ENCODE data around the gene ZXDC. TPM values are rescaled to one million over a fixed set of nuclear protein-coding genes. Genes with fewer than 3 reads are reported as not detected.

ZXDC gene
- total RNA-seq, 1 experiment from 2014 or later: 61.1 TPM

- ChIA-PET CTCF (no interaction called here), POLR2A (ENCODE audit: low non-redundant PET) (no interaction called here)
- no TSS peak for BruUV-seq (replicated peaks)
- H3K27ac ChIP-seq (ENCODE audit: low read depth, low read length, poor library complexity, severe bottlenecking): no peak overlapping the region
- no peaks in the 10 kb centered on the region for H3K27me3 ChIP-seq (replicated peaks; ENCODE audit: insufficient read depth, low read depth, low read length, poor library complexity)
- no peak overlapping the region for H3K4me3 ChIP-seq (ENCODE audit: low read depth, low read length, poor library complexity, severe bottlenecking)
- no peak for TF ChIP-seq EZH2 (IDR thresholded peaks at IDR 0.05; ENCODE audit: borderline replicate concordance, low read depth, low read length, poor library complexity, severe bottlenecking)
- no peak for TF ChIP-seq CTCF (conservative IDR thresholded peaks at IDR 0.05; ENCODE audit: low read depth, low read length)
- H3K4me1 ChIP-seq (ENCODE audit: insufficient read depth, low read length, poor library complexity, severe bottlenecking): no peaks in the 10 kb centered on the region
- no peaks in the 10 kb centered on the region for H3K9me3 ChIP-seq (ENCODE audit: low read depth, low read length, poor library complexity, severe bottlenecking)
- peaks cover 100% of the 10 kb centered on the region for H3K36me3 ChIP-seq (ENCODE audit: insufficient read depth, low read length, poor library complexity, severe bottlenecking)
- intact Hi-C loops (cut with micrococcal nuclease; ENCODE audit: unreplicated experiment): no loop called here
- no peak for DNase-seq (ENCODE audit: low spot score)
Observed at GRCh38 chr3:126465928-126466544, 9.7 kb downstream of the ZXDC start.

GRCh38 chr3:126464997-126465396 is 10.7 kb downstream of the ZXDC start:
- H3K4me3 ChIP-seq (ENCODE audit: low read depth, low read length, poor library complexity, severe bottlenecking): no peak overlapping the region
- no TSS peak for BruUV-seq (replicated peaks)
- POLR2A ChIA-PET (ENCODE audit: low non-redundant PET): no interaction called here
- intact Hi-C loops (cut with micrococcal nuclease; ENCODE audit: unreplicated experiment): no loop called here
- no peak for DNase-seq (ENCODE audit: low spot score)
- TF ChIP-seq EZH2 (IDR thresholded peaks at IDR 0.05; ENCODE audit: borderline replicate concordance, low read depth, low read length, poor library complexity, severe bottlenecking) (no peak), CTCF (conservative IDR thresholded peaks at IDR 0.05; ENCODE audit: low read depth, low read length) (no peak)
- CTCF ChIA-PET: no interaction called here
- H3K27me3 ChIP-seq (replicated peaks; ENCODE audit: insufficient read depth, low read depth, low read length, poor library complexity): no peaks in the 10 kb centered on the region
- H3K9me3 ChIP-seq (ENCODE audit: low read depth, low read length, poor library complexity, severe bottlenecking): no peaks in the 10 kb centered on the region
- H3K36me3 ChIP-seq (ENCODE audit: insufficient read depth, low read length, poor library complexity, severe bottlenecking): peaks cover 100% of the 10 kb centered on the region
- no peak overlapping the region for H3K27ac ChIP-seq (ENCODE audit: low read depth, low read length, poor library complexity, severe bottlenecking)
- no peaks in the 10 kb centered on the region for H3K4me1 ChIP-seq (ENCODE audit: insufficient read depth, low read length, poor library complexity, severe bottlenecking)

- peaks cover 100% of the 10 kb centered on the region for H3K36me3 ChIP-seq (ENCODE audit: insufficient read depth, low read length, poor library complexity, severe bottlenecking)
- no TSS peak for BruUV-seq (replicated peaks)
- no peak for TF ChIP-seq EZH2 (IDR thresholded peaks at IDR 0.05; ENCODE audit: borderline replicate concordance, low read depth, low read length, poor library complexity, severe bottlenecking)
- no peak for TF ChIP-seq CTCF (conservative IDR thresholded peaks at IDR 0.05; ENCODE audit: low read depth, low read length)
- H3K27ac ChIP-seq (ENCODE audit: low read depth, low read length, poor library complexity, severe bottlenecking): no peak overlapping the region
- ChIA-PET POLR2A (ENCODE audit: low non-redundant PET) (no interaction called here), CTCF (no interaction called here)
- no peaks in the 10 kb centered on the region for H3K27me3 ChIP-seq (replicated peaks; ENCODE audit: insufficient read depth, low read depth, low read length, poor library complexity)
- H3K4me3 ChIP-seq (ENCODE audit: low read depth, low read length, poor library complexity, severe bottlenecking): no peak overlapping the region
- no peaks in the 10 kb centered on the region for H3K9me3 ChIP-seq (ENCODE audit: low read depth, low read length, poor library complexity, severe bottlenecking)
- H3K4me1 ChIP-seq (ENCODE audit: insufficient read depth, low read length, poor library complexity, severe bottlenecking): no peaks in the 10 kb centered on the region
- intact Hi-C loops (cut with micrococcal nuclease; ENCODE audit: unreplicated experiment): no loop called here
- no peak for DNase-seq (ENCODE audit: low spot score)
Observed at GRCh38 chr3:126464494-126464893, 11.2 kb downstream of the ZXDC start.
